ENCODE measurements around the gene CDCA8.
"Not testable (repeated sequence)": the region's sequence is repeated elsewhere in the genome, so short reads cannot be mapped to it uniquely, and the experiment has no call there.

Gene CDCA8

GRCh38 chr1:37718181-37718900 is 26.0 kb downstream of the CDCA8 start:
- no peak for DNase-seq

GRCh38 chr1:37718901-37719571 is 26.7 kb downstream of the CDCA8 start:
- DNase-seq, result no peak

DNA sequence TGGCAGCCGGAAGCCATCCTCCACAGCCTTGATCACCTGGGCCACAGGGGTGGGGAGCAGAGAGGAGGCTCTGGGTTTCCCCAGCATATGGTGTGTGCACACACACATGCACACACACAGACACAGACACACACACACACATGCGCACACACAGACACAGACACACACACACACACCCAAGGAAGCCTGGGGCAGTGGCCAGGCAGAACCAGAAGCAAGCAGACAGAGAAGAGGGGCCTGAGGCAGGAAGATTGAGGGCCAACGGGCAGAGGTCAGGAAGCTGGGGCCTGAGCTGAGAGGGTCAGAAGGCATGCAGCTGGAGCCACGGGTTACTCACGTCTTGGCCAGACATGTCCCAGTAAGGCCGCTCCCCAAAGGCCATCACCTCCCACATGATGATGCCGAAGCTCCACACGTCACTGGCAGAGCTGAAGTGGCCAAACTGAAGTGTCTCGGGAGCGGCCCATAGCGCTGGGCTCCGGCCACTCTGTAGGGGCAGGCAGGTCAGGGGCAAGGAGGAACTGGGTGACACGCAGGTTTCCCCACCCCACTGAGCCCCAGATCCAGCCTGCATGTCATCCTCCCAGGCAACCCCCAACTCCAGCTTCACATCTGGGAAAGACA is 27.4 kb downstream of the CDCA8 start:
- DNase-seq, result no peak

- DNase-seq, result no peak
Observed at GRCh38 chr1:37720231-37721130, 28.2 kb downstream of the CDCA8 start.

GRCh38 chr1:37721565-37721964 is 29.2 kb downstream of the CDCA8 start:
- DNase-seq, result no peak

DNA sequence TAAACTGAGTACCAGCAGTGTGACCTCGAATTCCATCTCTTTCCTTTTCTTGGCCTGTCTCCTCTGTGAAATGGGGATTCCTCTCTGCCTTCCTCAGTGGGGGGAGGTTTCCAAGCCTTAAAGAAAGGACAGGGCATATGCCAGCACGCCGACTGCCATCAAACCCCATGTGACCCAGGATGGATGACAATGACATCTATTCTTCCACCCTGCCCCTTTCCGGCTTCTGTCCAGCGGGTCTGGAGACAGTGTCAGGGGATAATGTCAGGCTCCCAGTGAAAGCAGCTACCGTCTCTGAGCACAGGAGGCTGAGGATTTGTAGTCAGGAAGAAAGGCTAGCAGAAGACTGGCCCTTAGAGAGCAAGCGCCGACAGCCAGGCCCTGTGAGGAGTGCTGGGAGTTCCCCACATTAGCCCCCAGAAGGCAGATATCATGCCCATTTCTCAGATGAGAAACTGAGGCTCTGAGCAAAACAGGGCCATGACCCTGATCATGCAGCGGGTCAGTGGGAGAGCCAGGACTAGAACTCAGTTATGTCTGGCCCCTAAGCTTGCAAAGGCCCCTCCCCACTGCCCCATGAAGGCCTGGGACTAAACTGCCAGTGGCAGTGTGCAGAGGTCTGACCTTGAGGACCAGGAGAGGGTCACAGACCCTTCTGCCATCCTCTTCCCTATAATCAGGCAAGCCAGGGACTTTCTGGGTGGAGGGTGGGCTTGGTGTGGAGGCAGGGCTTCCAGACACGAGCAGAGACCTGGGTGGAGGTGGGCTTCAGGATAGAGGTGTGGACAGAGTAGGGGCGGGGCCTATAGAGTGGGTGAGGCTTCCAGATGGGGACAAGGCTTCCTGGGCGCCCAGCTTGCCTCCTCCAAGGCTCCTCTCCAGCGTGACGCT is 30.1 kb downstream of the CDCA8 start:
- no peak for DNase-seq

DNA sequence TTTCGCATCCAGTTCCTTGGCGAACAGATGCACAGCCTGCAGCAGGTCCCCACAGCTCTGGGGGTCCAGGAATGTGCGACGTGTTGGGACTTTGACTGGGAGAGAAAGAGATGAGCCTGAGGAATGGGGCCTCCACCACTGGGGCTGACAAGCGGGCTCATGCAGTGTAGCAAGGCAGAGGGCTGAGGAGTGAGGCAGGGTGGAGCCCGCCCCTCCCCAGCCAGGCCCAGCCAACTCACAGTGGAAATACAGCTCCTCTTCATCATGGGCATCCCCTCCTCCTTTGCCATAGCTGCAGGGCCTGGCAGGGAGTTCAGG is 30.7 kb downstream of the CDCA8 start:
- DNase-seq, result no peak

GRCh38 chr1:37723390-37724078 is 31.2 kb downstream of the CDCA8 start:
- DNase-seq, result no peak

GRCh38 chr1:37724575-37724974 is 32.3 kb downstream of the CDCA8 start:
- DNase-seq, result no peak

GRCh38 chr1:37725851-37726613 is 33.7 kb downstream of the CDCA8 start:
- DNase-seq, result no peak

- no peak for DNase-seq
Observed at GRCh38 chr1:37726751-37727585, 34.7 kb downstream of the CDCA8 start.

- DNase-seq, result no peak
Observed at GRCh38 chr1:37728416-37728815, 36.1 kb downstream of the CDCA8 start.

- no peak for DNase-seq
Observed at GRCh38 chr1:37730376-37730775, 38.1 kb downstream of the CDCA8 start.

- DNase-seq, result no peak
Observed at GRCh38 chr1:37731312-37732019, 39.1 kb downstream of the CDCA8 start.

- no peak for DNase-seq
Observed at GRCh38 chr1:37732111-37732780, 39.9 kb downstream of the CDCA8 start.

- DNase-seq, result no peak
Observed at GRCh38 chr1:37734629-37735591, 42.6 kb downstream of the CDCA8 start.

DNA sequence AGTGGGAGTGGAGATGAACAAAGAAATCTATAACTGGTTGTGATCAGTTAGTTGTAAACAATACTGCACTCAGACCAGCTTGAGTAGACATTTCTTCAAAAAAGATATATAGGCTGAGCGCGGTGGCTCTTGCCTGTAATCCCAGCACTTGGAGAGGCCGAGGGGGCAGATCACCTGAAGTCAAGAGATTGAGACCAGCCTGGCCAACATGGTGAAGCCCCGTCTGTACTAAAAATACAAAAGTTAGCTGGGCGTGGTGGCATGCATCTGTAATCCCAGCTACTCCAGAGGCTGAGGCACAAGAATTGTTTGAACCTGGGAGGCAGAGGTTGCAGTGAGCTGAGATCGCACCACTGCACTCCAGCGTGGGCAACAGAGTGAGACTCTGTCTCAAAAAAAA is 45.7 kb downstream of the CDCA8 start:
- not testable (repeated sequence) for DNase-seq
